Measurements from ENCODE around the gene TMPRSS4. TPM values are rescaled to one million over a fixed set of nuclear protein-coding genes. Genes with fewer than 3 reads are reported as not detected.

Gene TMPRSS4
- total RNA-seq, 1 experiment from 2014 or later = not detected

- no peak overlapping the region for H3K4me2 ChIP-seq (ENCODE audit: insufficient read depth, insufficient read length, low read length)
- TF ChIP-seq, protein P1, sequence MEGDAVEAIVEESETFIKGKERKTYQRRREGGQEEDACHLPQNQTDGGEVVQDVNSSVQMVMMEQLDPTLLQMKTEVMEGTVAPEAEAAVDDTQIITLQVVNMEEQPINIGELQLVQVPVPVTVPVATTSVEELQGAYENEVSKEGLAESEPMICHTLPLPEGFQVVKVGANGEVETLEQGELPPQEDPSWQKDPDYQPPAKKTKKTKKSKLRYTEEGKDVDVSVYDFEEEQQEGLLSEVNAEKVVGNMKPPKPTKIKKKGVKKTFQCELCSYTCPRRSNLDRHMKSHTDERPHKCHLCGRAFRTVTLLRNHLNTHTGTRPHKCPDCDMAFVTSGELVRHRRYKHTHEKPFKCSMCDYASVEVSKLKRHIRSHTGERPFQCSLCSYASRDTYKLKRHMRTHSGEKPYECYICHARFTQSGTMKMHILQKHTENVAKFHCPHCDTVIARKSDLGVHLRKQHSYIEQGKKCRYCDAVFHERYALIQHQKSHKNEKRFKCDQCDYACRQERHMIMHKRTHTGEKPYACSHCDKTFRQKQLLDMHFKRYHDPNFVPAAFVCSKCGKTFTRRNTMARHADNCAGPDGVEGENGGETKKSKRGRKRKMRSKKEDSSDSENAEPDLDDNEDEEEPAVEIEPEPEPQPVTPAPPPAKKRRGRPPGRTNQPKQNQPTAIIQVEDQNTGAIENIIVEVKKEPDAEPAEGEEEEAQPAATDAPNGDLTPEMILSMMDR (conservative IDR thresholded peaks at IDR 0.05) = no peak
- no peaks in the 10 kb centered on the region for H3K9me3 Mint-ChIP-seq
- H3K27ac ChIP-seq (ENCODE audit: insufficient read length, low read depth, low read length) = no peak overlapping the region
- H4K5ac ChIP-seq (ENCODE audit: insufficient read length, low read depth, low read length) = no peak overlapping the region
- H3K56ac ChIP-seq (ENCODE audit: insufficient read length, low read depth, low read length) = no peak overlapping the region
- H3K9ac ChIP-seq (ENCODE audit: extremely low read depth, insufficient read length, low read length) = no peak overlapping the region
- no peak overlapping the region for H2BK20ac ChIP-seq (ENCODE audit: low read depth, low read length, poor library complexity, severe bottlenecking)
- DNase-seq = no peak
- H3T11ph ChIP-seq (ENCODE audit: low read length) = no peak overlapping the region
- WGBS (ENCODE audit: extremely low coverage, insufficient read length, low lambda C conversion rate) = no CpG with 5 or more reads among the region's 13 CpGs
- no peak overlapping the region for H2AFZ ChIP-seq (ENCODE audit: low read length)
- no peak overlapping the region for H2BK15ac ChIP-seq (ENCODE audit: low read depth, low read length)
- no peak overlapping the region for H2BK5ac ChIP-seq (ENCODE audit: insufficient read length, low read length)
- H2BK12ac ChIP-seq (ENCODE audit: insufficient read length, low read depth, low read length) = no peak overlapping the region
- no peaks in the 10 kb centered on the region for H3K27me3 ChIP-seq (ENCODE audit: insufficient read depth, low read length)
- no peaks in the 10 kb centered on the region for H3K4me1 ChIP-seq (ENCODE audit: insufficient read depth, low read length)
- H3K79me1 ChIP-seq (ENCODE audit: insufficient read depth, low read depth, low read length, poor library complexity, severe bottlenecking) = no peaks in the 10 kb centered on the region
- no peak overlapping the region; a peak in 1 of 5 replicates for H3K4me3 Mint-ChIP-seq
- H3K79me2 ChIP-seq (ENCODE audit: insufficient read depth, low read length) = no peaks in the 10 kb centered on the region
- no peak overlapping the region for H2AK5ac ChIP-seq (ENCODE audit: insufficient read length, low read length)
- no peak overlapping the region for H3K14ac ChIP-seq (ENCODE audit: insufficient read depth, low read length)
- H2BK120ac ChIP-seq (ENCODE audit: low read depth, low read length, poor library complexity, severe bottlenecking) = no peak overlapping the region
- H3K27ac Mint-ChIP-seq = no peak overlapping the region
- peaks cover 13% of the 10 kb centered on the region for H3K27me3 Mint-ChIP-seq (ENCODE audit: low read depth)
- no peak overlapping the region; the same call in 1 of the 2 replicates for H3K4ac ChIP-seq (ENCODE audit: low read depth, low read length)
- H3K18ac ChIP-seq (ENCODE audit: insufficient read length, low read depth, low read length) = no peak overlapping the region
- peaks cover 2 to 9% of the 10 kb centered on the region in 2 experiments; a peak in 3 of 4 replicates for H3K4me1 Mint-ChIP-seq
- no peaks in the 10 kb centered on the region for H3K23me2 ChIP-seq (ENCODE audit: insufficient read length, low read depth, low read length, poor library complexity, severe bottlenecking)
- H3K36me3 Mint-ChIP-seq (ENCODE audit: insufficient read depth in 1 of 3, low read depth in 3 of 3) = no peaks in the 10 kb centered on the region
- no peaks in the 10 kb centered on the region for H3K9me3 ChIP-seq (ENCODE audit: control insufficient read depth, low read depth, low read length)
- no peak overlapping the region for H4K8ac ChIP-seq (replicated peaks; ENCODE audit: insufficient read length, low read depth, low read length)
- H4K20me1 ChIP-seq (ENCODE audit: control insufficient read depth, insufficient read depth, insufficient read length) = no peaks in the 10 kb centered on the region
- no peak overlapping the region for H4K91ac ChIP-seq (ENCODE audit: insufficient read length, low read depth, low read length)
- H3K23ac ChIP-seq (ENCODE audit: insufficient read length, low read depth, low read length) = no peak overlapping the region
Observed at GRCh38 chr11:118052581-118053206, 24.2 kb upstream of the TMPRSS4 start.
